T-helper 2 cell treated with Interferon-gamma antibody and Interleukin-4, amounts not matched to agents 5 μg/mL and 100 μg/mL, for 36 hours (primary cell): ENCODE measurements around the gene KIAA2012.
A peak's percentile ranks its signal among the peaks of the same experiment; 100 is the strongest.

Experiments used
- DNase-seq: peaks from one replicate; pipeline ENCODE4 v3.0.0; 2021; ENCODE audit warnings: low spot score
- H3K27ac Mint-ChIP-seq: one replicate; pipeline ENCODE4 v1.8.0; 2021; ENCODE audit warnings: mild to moderate bottlenecking, mixed read lengths
- H3K27me3 Mint-ChIP-seq: one replicate; pipeline ENCODE4 v1.8.0; 2021; ENCODE audit warnings: low read depth, mixed read lengths
- H3K36me3 Mint-ChIP-seq: one replicate; pipeline ENCODE4 v1.8.0; 2021; ENCODE audit warnings: low read depth, mixed read lengths
- H3K4me1 Mint-ChIP-seq: one replicate; pipeline ENCODE4 v1.8.0; 2021; ENCODE audit warnings: low read depth, mixed read lengths
- H3K4me3 Mint-ChIP-seq: one replicate; pipeline ENCODE4 v1.8.0; 2022; ENCODE audit warnings: mild to moderate bottlenecking, moderate library complexity, mixed read lengths
- H3K9me3 Mint-ChIP-seq: one replicate; pipeline ENCODE4 v1.8.0; 2021; ENCODE audit warnings: mixed read lengths

Gene KIAA2012

GRCh38 chr2:202079310-202079709 is 6.3 kb downstream of the KIAA2012 start:
- H3K4me1 Mint-ChIP-seq, result no peaks in the 10 kb centered on the region
- peaks cover 7% of the 10 kb centered on the region for H3K27me3 Mint-ChIP-seq
- peaks cover 4% of the 10 kb centered on the region for H3K9me3 Mint-ChIP-seq
- no peak overlapping the region for H3K27ac Mint-ChIP-seq
- no peak for DNase-seq
- H3K4me3 Mint-ChIP-seq, result no peak overlapping the region
- H3K36me3 Mint-ChIP-seq, result no peaks in the 10 kb centered on the region

GRCh38 chr2:202084265-202084664 is 11.2 kb downstream of the KIAA2012 start:
- Mint-ChIP-seq H3K4me1 (no peaks in the 10 kb centered on the region), H3K27me3 (no peaks in the 10 kb centered on the region), H3K4me3 (no peak overlapping the region), H3K36me3 (no peaks in the 10 kb centered on the region), H3K9me3 (peaks cover 4% of the 10 kb centered on the region), H3K27ac (no peak overlapping the region)
- DNase-seq, result no peak

- H3K27ac Mint-ChIP-seq, result no peak overlapping the region
- H3K4me3 Mint-ChIP-seq, result no peak overlapping the region
- H3K9me3 Mint-ChIP-seq, result no peaks in the 10 kb centered on the region
- H3K27me3 Mint-ChIP-seq, result peaks cover 4% of the 10 kb centered on the region
- no peak for DNase-seq
- H3K4me1 Mint-ChIP-seq, result no peaks in the 10 kb centered on the region
- no peaks in the 10 kb centered on the region for H3K36me3 Mint-ChIP-seq
Observed at GRCh38 chr2:202088777-202089176, 15.7 kb downstream of the KIAA2012 start.

- no peak for DNase-seq
- Mint-ChIP-seq H3K36me3 (no peaks in the 10 kb centered on the region), H3K27me3 (peaks cover 4% of the 10 kb centered on the region), H3K9me3 (no peaks in the 10 kb centered on the region), H3K4me3 (no peak overlapping the region), H3K27ac (no peak overlapping the region), H3K4me1 (no peaks in the 10 kb centered on the region)
Observed at GRCh38 chr2:202090530-202090929, 17.5 kb downstream of the KIAA2012 start.

- Mint-ChIP-seq H3K27me3 (peaks cover 4% of the 10 kb centered on the region), H3K4me3 (no peak overlapping the region)
- DNase-seq, result no peak
Observed at GRCh38 chr2:202091476-202091875, 18.4 kb downstream of the KIAA2012 start.

GRCh38 chr2:202094426-202094986 is 21.5 kb downstream of the KIAA2012 start:
- Mint-ChIP-seq H3K36me3 (no peaks in the 10 kb centered on the region), H3K4me1 (no peaks in the 10 kb centered on the region), H3K27me3 (peaks cover 4% of the 10 kb centered on the region), H3K27ac (no peak overlapping the region), H3K4me3 (no peak overlapping the region), H3K9me3 (no peaks in the 10 kb centered on the region)
- DNase-seq, result no peak

More at GRCh38 chr2:202091476-202091875, 18.4 kb downstream of the KIAA2012 start:
- Mint-ChIP-seq H3K9me3 (no peaks in the 10 kb centered on the region), H3K27ac (no peak overlapping the region), H3K4me1 (no peaks in the 10 kb centered on the region), H3K36me3 (no peaks in the 10 kb centered on the region)

GRCh38 chr2:202095235-202095634 is 22.2 kb downstream of the KIAA2012 start:
- no peak for DNase-seq
- no peak overlapping the region for H3K27ac Mint-ChIP-seq
- H3K27me3 Mint-ChIP-seq, result peaks cover 2% of the 10 kb centered on the region
- no peaks in the 10 kb centered on the region for H3K4me1 Mint-ChIP-seq
- H3K4me3 Mint-ChIP-seq, result no peak overlapping the region
- no peaks in the 10 kb centered on the region for H3K36me3 Mint-ChIP-seq
- no peaks in the 10 kb centered on the region for H3K9me3 Mint-ChIP-seq

- Mint-ChIP-seq H3K9me3 (no peaks in the 10 kb centered on the region), H3K4me3 (no peak overlapping the region), H3K36me3 (no peaks in the 10 kb centered on the region), H3K27me3 (peaks cover 4% of the 10 kb centered on the region), H3K4me1 (no peaks in the 10 kb centered on the region), H3K27ac (no peak overlapping the region)
- DNase-seq, result no peak
Observed at GRCh38 chr2:202096736-202097135, 23.7 kb downstream of the KIAA2012 start.

- Mint-ChIP-seq H3K27ac (no peak overlapping the region), H3K9me3 (no peaks in the 10 kb centered on the region), H3K4me1 (no peaks in the 10 kb centered on the region), H3K36me3 (no peaks in the 10 kb centered on the region), H3K27me3 (peaks cover 4% of the 10 kb centered on the region), H3K4me3 (no peak overlapping the region)
- DNase-seq, result no peak
Observed at GRCh38 chr2:202098291-202098690, 25.2 kb downstream of the KIAA2012 start.

- no peaks in the 10 kb centered on the region for H3K36me3 Mint-ChIP-seq
- no peaks in the 10 kb centered on the region for H3K4me1 Mint-ChIP-seq
- H3K27me3 Mint-ChIP-seq, result peaks cover 4% of the 10 kb centered on the region
- no peak overlapping the region for H3K4me3 Mint-ChIP-seq
- no peaks in the 10 kb centered on the region for H3K9me3 Mint-ChIP-seq
- DNase-seq, result no peak
- no peak overlapping the region for H3K27ac Mint-ChIP-seq
Observed at GRCh38 chr2:202099515-202099914, 26.5 kb downstream of the KIAA2012 start.

GRCh38 chr2:202100176-202100575 is 27.1 kb downstream of the KIAA2012 start:
- DNase-seq, result no peak
- H3K36me3 Mint-ChIP-seq, result no peaks in the 10 kb centered on the region
- H3K27me3 Mint-ChIP-seq, result peaks cover 4% of the 10 kb centered on the region
- H3K27ac Mint-ChIP-seq, result no peak overlapping the region
- H3K9me3 Mint-ChIP-seq, result no peaks in the 10 kb centered on the region
- no peak overlapping the region for H3K4me3 Mint-ChIP-seq
- no peaks in the 10 kb centered on the region for H3K4me1 Mint-ChIP-seq

- Mint-ChIP-seq H3K27me3 (peaks cover 4% of the 10 kb centered on the region), H3K4me3 (no peak overlapping the region), H3K36me3 (no peaks in the 10 kb centered on the region), H3K9me3 (no peaks in the 10 kb centered on the region), H3K4me1 (no peaks in the 10 kb centered on the region), H3K27ac (no peak overlapping the region)
- DNase-seq, result no peak
Observed at GRCh38 chr2:202101026-202101579, 28.0 kb downstream of the KIAA2012 start.

GRCh38 chr2:202102425-202103000 is 29.5 kb downstream of the KIAA2012 start:
- H3K4me3 Mint-ChIP-seq, result no peak overlapping the region
- no peaks in the 10 kb centered on the region for H3K4me1 Mint-ChIP-seq
- H3K27me3 Mint-ChIP-seq, result peaks cover 4% of the 10 kb centered on the region
- H3K9me3 Mint-ChIP-seq, result no peaks in the 10 kb centered on the region
- no peak for DNase-seq
- no peak overlapping the region for H3K27ac Mint-ChIP-seq
- H3K36me3 Mint-ChIP-seq, result no peaks in the 10 kb centered on the region

- Mint-ChIP-seq H3K27me3 (peaks cover 5% of the 10 kb centered on the region), H3K36me3 (no peaks in the 10 kb centered on the region), H3K4me3 (no peak overlapping the region), H3K9me3 (no peaks in the 10 kb centered on the region), H3K27ac (no peak overlapping the region), H3K4me1 (no peaks in the 10 kb centered on the region)
- DNase-seq, result peak; percentile 21
Observed at GRCh38 chr2:202104286-202104870, 31.3 kb downstream of the KIAA2012 start.
